SH-SY5Y (cell line): ENCODE measurements around the gene NPAT.

ENCODE experiments used
- GATA2 ChIP-seq: IDR thresholded peaks from 2 replicates; pipeline ENCODE4 v1.6.1; 2011; ENCODE audit warnings: mild to moderate bottlenecking, low read depth, low read length
- GATA3 ChIP-seq: IDR thresholded peaks from 2 replicates; pipeline ENCODE4 v1.6.1; 2011; ENCODE audit warnings: low read depth, mild to moderate bottlenecking, low read length, moderate library complexity

DNA sequence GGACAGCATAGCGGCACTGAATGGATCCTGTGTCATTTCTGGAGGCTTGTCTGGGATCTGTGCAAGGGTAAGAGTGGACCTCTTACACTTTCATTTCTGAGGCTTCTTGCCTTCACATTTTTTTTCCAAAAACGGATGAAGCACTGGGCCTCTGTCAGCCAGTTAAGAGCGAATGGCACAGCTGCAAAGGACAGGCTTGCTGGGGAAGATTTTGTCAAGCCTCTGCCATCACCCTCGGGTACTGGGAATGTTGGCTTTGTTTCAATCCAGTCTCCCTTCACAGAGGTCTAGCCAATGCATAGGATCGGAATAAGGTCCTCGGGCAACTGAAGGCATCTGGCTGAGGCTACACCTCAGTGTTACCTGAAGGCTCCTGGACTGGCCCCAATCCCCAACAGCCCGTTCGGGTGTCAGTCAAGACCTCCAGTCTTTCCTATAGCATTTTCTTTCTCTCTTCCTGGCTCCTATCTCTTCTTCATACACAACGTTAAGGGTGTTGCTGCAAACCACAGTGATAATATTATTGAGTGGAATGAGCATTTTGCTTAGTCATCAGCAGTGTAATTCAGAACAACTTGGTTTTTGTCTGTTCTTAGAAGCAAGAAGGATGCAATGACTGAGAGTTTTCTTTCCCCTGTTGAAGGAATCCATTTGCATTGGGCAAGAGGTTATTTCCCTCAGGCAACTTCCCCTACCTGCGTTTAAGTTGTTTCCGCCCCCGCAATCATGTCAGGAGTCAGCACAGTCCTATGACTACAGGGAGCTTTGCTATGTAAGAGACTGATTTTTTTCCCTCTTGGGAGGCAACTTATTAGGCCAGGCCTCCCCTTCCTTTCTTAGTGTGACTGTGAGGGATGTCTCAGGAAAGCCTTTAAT, 22.8 kb downstream of the NPAT start:
- no peak for TF ChIP-seq GATA2
- TF ChIP-seq GATA3, result no peak
